H1 (cell line): ENCODE measurements around the gene STPG1. TPM values are rescaled to one million over a fixed set of nuclear protein-coding genes. Genes with fewer than 3 reads are reported as not detected.

Source experiments
- CTCF ChIA-PET: fragments of 300-600 bp; sonication (Branson Sonifier 250); formaldehyde crosslinking; loops from one replicate; lab custom pipeline; 2021; ENCODE audit not compliant: partially characterized antibody; lab: Charles Lee
- POLR2A ChIA-PET: fragments of 300-600 bp; sonication (Branson Sonifier 250); formaldehyde crosslinking; loops from one replicate; lab custom pipeline; 2021; ENCODE audit warnings: inconsistent platforms; ENCODE audit not compliant: partially characterized antibody; lab: Charles Lee
- DNase-seq, 2 experiments: peaks; one replicate each; pipeline versions ENCODE4 v3.0.0 to v3.0.0-alpha.2; 2010 to 2022; ENCODE audit warnings: low spot score in 2 of 2, low read depth in 1 of 2, mixed read lengths in 1 of 2
- FAIRE-seq: peaks from 2 replicates; lab custom pipeline; 2011; peaks lifted over from hg19 to GRCh38; lab: Jason Lieb, UNC
- H2AFZ ChIP-seq: 2 replicates; pipeline ENCODE4 v1.8.1; 2012; ENCODE audit warnings: low read length, inconsistent platforms
- H2AK5ac ChIP-seq: 2 replicates; pipeline ENCODE4 v1.6.1; 2013; ENCODE audit warnings: low read depth, low read length
- H2BK120ac ChIP-seq: replicated peaks from 2 replicates; pipeline ENCODE3; 2013; ENCODE audit warnings: low read depth, low read length, inconsistent platforms
- H2BK12ac ChIP-seq: 2 replicates; pipeline ENCODE4 v1.6.1; 2013; ENCODE audit warnings: low read depth, low read length
- H2BK15ac ChIP-seq: 2 replicates; pipeline ENCODE4 v1.6.1; 2013; ENCODE audit warnings: low read length
- H2BK20ac ChIP-seq: 2 replicates; pipeline ENCODE4 v1.6.1; 2013; ENCODE audit warnings: low read length
- H2BK5ac ChIP-seq: 2 replicates; pipeline ENCODE4 v1.6.1; 2013; ENCODE audit warnings: low read depth, low read length
- H3K14ac ChIP-seq: 2 replicates; pipeline ENCODE4 v1.6.1; 2013; ENCODE audit warnings: inconsistent platforms; ENCODE audit not compliant: insufficient read length
- H3K18ac ChIP-seq: 2 replicates; pipeline ENCODE4 v1.6.1; 2013; ENCODE audit warnings: low read length; ENCODE audit errors: extremely low read depth
- H3K23ac ChIP-seq: 2 replicates; pipeline ENCODE4 v1.6.1; 2013; ENCODE audit warnings: inconsistent platforms; ENCODE audit not compliant: insufficient read length
- H3K23me2 ChIP-seq: 2 replicates; pipeline ENCODE4 v1.6.1; 2013; ENCODE audit warnings: low read depth, low read length
- H3K27ac ChIP-seq: 2 replicates; pipeline ENCODE4 v1.6.1; 2011; ENCODE audit warnings: low read depth, low read length, inconsistent platforms
- H3K27me3 ChIP-seq, 4 experiments: replicated peaks in 1 of 4; 1 replicate in 1 of 4; 2 replicates in 3 of 4; pipeline versions ENCODE4 v1.6.1 to v1.8.1; 2011 to 2013; ENCODE audit warnings: low read length in 3 of 4, mild to moderate bottlenecking in 3 of 4, inconsistent platforms in 2 of 4, mixed read lengths in 2 of 4, moderate library complexity in 1 of 4; ENCODE audit not compliant: control insufficient read depth in 3 of 4, insufficient read depth in 3 of 4; ENCODE audit errors: extremely low read depth in 1 of 4
- H3K36me3 ChIP-seq, 4 experiments: 2 replicates each; pipeline versions ENCODE4 v1.6.1 to v1.8.1; 2011 to 2013; ENCODE audit warnings: mild to moderate bottlenecking in 4 of 4, low read length in 3 of 4, moderate library complexity in 2 of 4, control low read depth in 1 of 4, inconsistent platforms in 1 of 4; ENCODE audit not compliant: insufficient read depth in 4 of 4, control insufficient read depth in 2 of 4
- H3K4ac ChIP-seq: replicated peaks from 2 replicates; pipeline ENCODE3; 2013; ENCODE audit warnings: low read length, low read depth, mixed read lengths, inconsistent platforms; ENCODE audit not compliant: insufficient read length
- H3K4me1 ChIP-seq, 4 experiments: replicated peaks in 1 of 4; 1 replicate in 1 of 4; 2 replicates in 3 of 4; pipeline versions ENCODE4 v1.6.1 to v1.8.1; 2011 to 2013; ENCODE audit warnings: low read length in 3 of 4, inconsistent platforms in 2 of 4, mixed read lengths in 1 of 4; ENCODE audit not compliant: insufficient read depth in 4 of 4, control insufficient read depth in 3 of 4
- H3K4me2 ChIP-seq, 2 experiments: 2 replicates each; pipeline versions ENCODE4 v1.6.1 to v1.8.1; 2011 to 2013; ENCODE audit warnings: low read depth in 2 of 2, low read length in 2 of 2, control low read depth in 1 of 2, inconsistent platforms in 1 of 2, mild to moderate bottlenecking in 1 of 2; ENCODE audit not compliant: insufficient read depth in 1 of 2
- H3K4me3 ChIP-seq, 4 experiments: fragments of 200-600, 300-600 bp in 1 of 4; sonication (generic), shearing (Covaris generic), sonication (Bioruptor Twin) in 1 of 4; 2 replicates each; pipeline versions ENCODE4 v1.5.1 to v1.8.1; 2011 to 2016; ENCODE audit warnings: low read length in 4 of 4, low read depth in 3 of 4, control low read depth in 2 of 4, inconsistent platforms in 2 of 4, mild to moderate bottlenecking in 2 of 4, mixed read lengths in 1 of 4, moderate library complexity in 1 of 4; ENCODE audit not compliant: insufficient read depth in 2 of 4; ENCODE audit errors: extremely low read depth in 1 of 4
- H3K56ac ChIP-seq: replicated peaks from 2 replicates; pipeline ENCODE3; 2013; ENCODE audit warnings: low read depth, mild to moderate bottlenecking, mixed read lengths, low read length, inconsistent platforms; ENCODE audit not compliant: insufficient read length
- H3K79me1 ChIP-seq: 2 replicates; pipeline ENCODE4 v1.6.1; 2013; ENCODE audit warnings: low read depth, low read length, control low read depth
- H3K79me2 ChIP-seq, 2 experiments: 2 replicates each; pipeline versions ENCODE4 v1.6.1 to v1.8.1; 2012 to 2013; ENCODE audit warnings: low read length in 2 of 2, mild to moderate bottlenecking in 2 of 2, inconsistent platforms in 1 of 2; ENCODE audit not compliant: insufficient read depth in 2 of 2, control insufficient read depth in 1 of 2
- H3K9ac ChIP-seq, 4 experiments: replicated peaks in 1 of 4; 1 replicate in 1 of 4; 2 replicates in 3 of 4; pipeline versions ENCODE4 v1.6.1 to v1.8.1; 2011 to 2013; ENCODE audit warnings: low read depth in 3 of 4, low read length in 3 of 4, control low read depth in 2 of 4, mild to moderate bottlenecking in 2 of 4, moderate library complexity in 2 of 4, inconsistent platforms in 1 of 4; ENCODE audit errors: extremely low read depth in 1 of 4
- H3K9me3 ChIP-seq, 2 experiments: 2 replicates each; pipeline versions ENCODE4 v1.6.1 to v1.8.1; 2012 to 2013; ENCODE audit warnings: mild to moderate bottlenecking in 2 of 2, moderate library complexity in 2 of 2, control low read depth in 1 of 2, inconsistent platforms in 1 of 2, low read depth in 1 of 2, low read length in 1 of 2, mixed read lengths in 1 of 2; ENCODE audit not compliant: insufficient read depth in 2 of 2
- H4K20me1 ChIP-seq, 2 experiments: replicated peaks in 1 of 2; 2 replicates each; pipeline versions ENCODE3 to v1.8.1; 2011 to 2013; ENCODE audit warnings: inconsistent platforms in 2 of 2, low read length in 2 of 2, mild to moderate bottlenecking in 1 of 2; ENCODE audit not compliant: insufficient read depth in 2 of 2, control insufficient read depth in 1 of 2
- H4K5ac ChIP-seq: 2 replicates; pipeline ENCODE4 v1.6.1; 2013; ENCODE audit warnings: low read length, low read depth, mixed read lengths, inconsistent platforms; ENCODE audit not compliant: insufficient read length
- H4K8ac ChIP-seq: 2 replicates; pipeline ENCODE4 v1.8.0; 2013; ENCODE audit warnings: mild to moderate bottlenecking, moderate library complexity, low read length, inconsistent platforms; ENCODE audit not compliant: insufficient read depth; ENCODE audit errors: extremely low read depth
- H4K91ac ChIP-seq: replicated peaks from 2 replicates; pipeline ENCODE3; 2013; ENCODE audit warnings: low read length, mixed read lengths, inconsistent platforms; ENCODE audit not compliant: insufficient read length
- CEBPB ChIP-seq: IDR thresholded peaks from 2 replicates; pipeline ENCODE4 v1.6.1; 2012; ENCODE audit warnings: low read depth, low read length
- NRF1 ChIP-seq: IDR thresholded peaks from 2 replicates; pipeline ENCODE4 v1.6.1; 2011; ENCODE audit warnings: mild to moderate bottlenecking, low read depth, low read length, improper control_type of control experiment
- RAD21 ChIP-seq, 2 experiments: IDR thresholded peaks in 1 of 2; conservative IDR thresholded peaks in 1 of 2; 2 replicates each; pipeline ENCODE4 v1.6.1; 2011; ENCODE audit warnings: low read depth in 2 of 2, low read length in 2 of 2, improper control_type of control experiment in 1 of 2, inconsistent platforms in 1 of 2, mild to moderate bottlenecking in 1 of 2, moderate library complexity in 1 of 2
- SP4 ChIP-seq: IDR thresholded peaks from 2 replicates; pipeline ENCODE4 v1.6.1; 2012; ENCODE audit warnings: low read length, inconsistent platforms
- WGBS, 2 experiments: shearing (Covaris generic) in 1 of 2; methylation state at CpG; one replicate each; pipeline versions ENCODE4 v1.1.6 to v1.1.7; 2013 to 2015; ENCODE audit warnings: low lambda C conversion rate in 2 of 2, mixed read lengths in 2 of 2, inconsistent platforms in 1 of 2, low coverage in 1 of 2, missing lambda C conversion rate in 1 of 2; ENCODE audit not compliant: insufficient replicate concordance in 2 of 2, insufficient coverage in 1 of 2, insufficient read length in 1 of 2; ENCODE audit errors: extremely low coverage in 1 of 2, missing lambda C conversion rate in 1 of 2; 5-methylcytosine and 5-hydroxymethylcytosine counted together
- polyA plus RNA-seq, 7 experiments: library from polyadenylated mRNA; depleted of rRNA in 3 of 7; stranded (reverse) in 5 of 7; unstranded in 2 of 7; fragments of >200 nt in 5 of 7; fragments of 200-250 nt in 2 of 7; gene quantifications; 1 replicate in 5 of 7; 2 replicates in 1 of 7; 4 replicates in 1 of 7; pipeline versions ENCODE4 v1.2.1 to v1.2.3, GENCODE V29; 2011 to 2013; ENCODE audit warnings: missing spikeins in 2 of 7, mixed read lengths in 2 of 7
- total RNA-seq: library from RNA; stranded (reverse); fragmentation: NEBNext Ultra II Directional; extraction: Animal tissue kit (Norgen Biotek cat#: 25700); gene quantifications from 2 replicates; pipeline ENCODE4 v1.2.1, GENCODE V29; 2021

STPG1 gene
- total and polyA plus RNA-seq, 2 of the 8 experiments (the other 6 are each of a cell fraction or from before 2014, with no cell fraction given), result 10.3 to 11.2 TPM

GRCh38 chr1:24420547-24420946 lies 7.0 kb upstream of the STPG1 start:
- CTCF ChIA-PET, result interaction anchor here (1.0 to 2.2 kb wide), 4 partner anchors 10 to 167 kb away, joined by 3 to 9 read pairs (median 6); no protein-coding TSS in a partner anchor
- POLR2A ChIA-PET, result no interaction called here
- H2BK12ac ChIP-seq, result no peak overlapping the region
- 87% methylated on average over 4 of the region's 4 CpGs; no CpG with 5 or more reads in 1 of the 2 experiments for WGBS, 2 experiments
- H2BK5ac ChIP-seq, result no peak overlapping the region
- no peak overlapping the region for H4K8ac ChIP-seq
- peaks cover 8% of the 10 kb centered on the region for H3K23me2 ChIP-seq
- no peaks in the 10 kb centered on the region for H3K9me3 ChIP-seq
- no peak overlapping the region for H3K27ac ChIP-seq
- no peak overlapping the region for H2AFZ ChIP-seq
- H3K4me1 ChIP-seq, result no peaks in the 10 kb centered on the region; a peak in 2 of 7 replicates
- H3K4ac ChIP-seq, result no peak overlapping the region
- no peak overlapping the region for H3K14ac ChIP-seq
- H2BK15ac ChIP-seq, result no peak overlapping the region
- no peak overlapping the region for H3K18ac ChIP-seq
- H3K79me1 ChIP-seq, result no peaks in the 10 kb centered on the region
- no peak overlapping the region for H3K4me2 ChIP-seq
- no peak overlapping the region for H4K91ac ChIP-seq
- H4K5ac ChIP-seq, result no peak overlapping the region
- no peak for DNase-seq
- H3K9ac ChIP-seq, result no peak overlapping the region
- no peaks in the 10 kb centered on the region for H3K27me3 ChIP-seq
- TF ChIP-seq SP4 (no peak), NRF1 (no peak), CEBPB (no peak), RAD21 (IDR thresholded peaks at IDR 0.05 in 1 of 2, conservative IDR thresholded peaks at IDR 0.05 in 1 of 2; ENCODE audit: low read depth in 2 of 2, low read length in 2 of 2) (no peak)
- no peak for FAIRE-seq
- no peak overlapping the region for H2BK20ac ChIP-seq
- H3K79me2 ChIP-seq, result no peaks in the 10 kb centered on the region
- H3K23ac ChIP-seq, result no peak overlapping the region
- H3K4me3 ChIP-seq, result no peak overlapping the region
- no peaks in the 10 kb centered on the region for H3K36me3 ChIP-seq
- H2BK120ac ChIP-seq, result no peak overlapping the region
- H3K56ac ChIP-seq, result no peak overlapping the region
- no peak overlapping the region for H2AK5ac ChIP-seq
- H4K20me1 ChIP-seq, result no peaks in the 10 kb centered on the region
